Activated CD4-positive, alpha-beta T cell treated with anti-CD3 and anti-CD28 coated beads for 24 hours (primary cell): ENCODE data around the gene CCL28.
A peak's percentile ranks its signal among the peaks of the same experiment; 100 is the strongest.
"Not testable (repeated sequence)": the region's sequence is repeated elsewhere in the genome, so short reads cannot be mapped to it uniquely, and the experiment has no call there.

Experiments
- DNase-seq, 2 donors: peaks; one replicate each; pipeline ENCODE4 v3.0.0-alpha.2; 2020; ENCODE audit warnings: low read depth in 2 of 2

Gene CCL28

GRCh38 chr5:43410414-43410813 lies 1.8 kb downstream of the CCL28 start:
- no peak for DNase-seq

DNA sequence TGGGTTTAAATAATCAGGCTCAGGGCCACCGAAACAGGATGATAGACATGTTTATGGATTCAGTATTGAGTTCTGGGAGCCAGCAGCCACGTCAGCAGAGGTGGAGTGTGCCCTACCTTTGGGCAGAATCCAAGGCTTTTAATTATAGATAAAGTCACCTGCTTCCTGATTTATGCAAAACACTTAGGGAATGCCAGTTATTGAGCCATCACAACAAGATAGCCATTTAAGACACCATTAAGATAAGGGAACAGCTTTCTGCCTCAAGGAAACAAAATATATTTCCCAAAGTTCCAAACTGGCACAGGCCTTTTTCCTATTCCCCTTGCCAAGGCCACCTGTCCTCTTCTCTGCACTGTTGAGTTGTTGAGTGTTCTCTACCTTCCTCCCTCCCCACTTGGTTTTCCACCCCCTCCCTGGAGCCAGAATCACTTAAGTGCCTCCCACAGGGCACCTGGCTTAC lies 2.4 kb downstream of the CCL28 start:
- no peak for DNase-seq

- DNase-seq, result not testable (repeated sequence)
Observed at GRCh38 chr5:43402524-43403066, 9.6 kb downstream of the CCL28 start.

DNA sequence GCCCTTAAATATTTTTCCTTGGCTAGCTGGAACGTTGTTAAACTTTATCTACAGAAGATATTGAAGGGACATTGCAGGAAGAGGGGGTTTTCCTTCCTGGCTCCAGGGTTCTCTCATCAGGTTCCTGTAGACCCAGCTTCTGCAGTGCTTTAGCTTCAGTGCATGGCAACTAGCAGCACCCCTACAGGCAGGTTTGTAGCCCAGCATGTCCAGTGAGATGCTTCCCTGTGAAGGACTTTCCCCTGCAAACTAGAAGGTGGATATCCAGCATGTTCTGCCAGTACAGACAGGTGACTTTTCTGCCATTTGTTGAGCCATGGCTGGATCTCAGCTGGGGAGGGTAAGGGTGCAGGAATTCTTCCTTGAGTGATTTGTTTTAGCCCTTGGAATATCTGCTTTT lies 10.4 kb downstream of the CCL28 start:
- DNase-seq, result no peak

- no peak for DNase-seq
Observed at GRCh38 chr5:43400082-43400481, 12.1 kb downstream of the CCL28 start.

DNA sequence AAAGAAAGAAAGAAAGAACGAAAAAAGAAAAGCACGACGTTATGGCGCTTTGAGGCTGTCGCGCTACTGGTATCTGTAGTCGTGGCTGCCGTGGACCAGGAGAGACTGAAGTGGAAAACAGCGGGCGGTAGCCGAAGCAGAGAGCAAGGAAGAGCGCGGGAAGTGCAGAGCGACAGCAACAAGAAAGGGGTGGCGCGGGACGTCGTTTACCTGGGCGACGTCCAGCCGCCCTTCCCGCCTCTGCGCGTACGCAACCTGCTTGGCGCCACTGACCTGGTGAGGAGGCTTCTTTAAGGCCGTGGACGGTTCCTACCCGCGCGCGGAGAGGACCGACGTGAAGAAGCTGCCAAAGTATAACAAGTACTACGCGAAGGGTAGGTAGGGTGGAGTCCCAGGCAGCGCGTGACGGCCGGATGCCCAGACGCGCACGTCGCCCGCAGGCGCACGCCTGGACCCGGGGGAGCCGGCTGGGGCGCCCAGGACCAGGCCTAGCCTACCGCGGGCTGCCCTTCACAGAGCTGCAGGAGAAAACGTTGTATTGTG lies 15.4 kb downstream of the CCL28 start:
- peak; percentile 43 to 51 for DNase-seq

DNA sequence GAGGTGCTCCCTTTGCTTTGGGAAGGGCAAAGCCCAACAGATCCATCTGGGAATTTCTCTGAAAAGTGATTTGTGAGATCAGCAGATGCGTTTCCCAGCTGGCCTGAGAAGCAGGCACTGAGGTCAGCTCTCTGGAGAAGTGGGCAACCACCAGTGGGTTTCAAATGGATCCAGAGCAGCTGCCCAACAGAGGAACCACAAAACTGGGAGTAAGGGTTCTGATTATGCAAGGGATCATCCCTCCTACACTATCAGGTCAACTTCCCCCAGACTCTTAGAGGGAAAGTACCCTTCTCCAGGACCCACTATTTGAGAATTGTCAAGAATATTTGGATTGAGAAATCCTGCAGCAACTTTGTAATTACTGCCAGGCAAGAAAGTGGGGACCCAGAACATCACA lies 21.7 kb downstream of the CCL28 start:
- no peak for DNase-seq

GRCh38 chr5:43389679-43390329 lies 22.4 kb downstream of the CCL28 start:
- DNase-seq, result peak; percentile 28 to 34

- no peak for DNase-seq
Observed at GRCh38 chr5:43386960-43387362, 25.2 kb downstream of the CCL28 start.

GRCh38 chr5:43376496-43377140 lies 35.6 kb downstream of the CCL28 start:
- DNase-seq, result no peak

- no peak for DNase-seq
Observed at GRCh38 chr5:43371821-43372220, 40.4 kb downstream of the CCL28 start.

DNA sequence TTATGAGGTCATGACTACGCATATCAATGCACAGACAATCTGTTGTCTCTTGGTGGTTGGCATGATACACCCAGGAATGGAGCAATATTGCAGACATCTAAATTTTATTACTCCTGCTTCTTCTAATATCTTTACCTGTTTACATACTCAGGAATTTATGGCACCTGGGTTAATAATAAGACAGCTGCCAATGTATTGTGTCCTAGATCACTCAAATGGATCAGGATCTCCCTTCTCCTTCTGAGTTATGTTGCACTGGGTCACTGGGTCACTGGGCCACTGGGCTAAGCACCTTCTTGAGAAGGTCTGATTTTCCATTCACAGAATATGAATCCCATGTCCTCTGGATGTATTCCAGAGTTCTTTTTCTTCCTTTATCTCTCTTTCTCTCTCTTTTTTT lies 41.8 kb downstream of the CCL28 start:
- DNase-seq, result no peak

- DNase-seq, result no peak
Observed at GRCh38 chr5:43369651-43370050, 42.5 kb downstream of the CCL28 start.

- DNase-seq, result no peak
Observed at GRCh38 chr5:43367909-43368669, 44.1 kb downstream of the CCL28 start.

DNA sequence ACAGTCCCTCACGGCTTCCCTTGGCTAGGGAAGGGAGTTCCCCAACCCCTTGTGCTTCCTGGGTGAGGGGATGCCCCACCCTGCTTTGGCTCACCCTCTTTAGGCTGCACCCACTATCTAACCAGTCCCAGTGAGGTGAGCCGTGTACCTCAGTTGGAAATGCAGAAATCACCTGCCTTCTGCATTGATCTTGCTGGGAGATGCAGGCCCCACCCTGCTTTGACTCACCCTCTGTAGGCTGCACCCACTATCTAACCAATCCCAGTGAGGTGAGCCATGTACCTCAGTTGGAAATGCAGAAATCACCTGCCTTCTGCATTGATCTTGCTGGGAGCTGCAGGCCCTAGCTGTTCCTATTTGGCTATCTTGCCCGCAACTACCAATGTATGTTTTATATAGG lies 44.7 kb downstream of the CCL28 start:
- no peak for DNase-seq

DNA sequence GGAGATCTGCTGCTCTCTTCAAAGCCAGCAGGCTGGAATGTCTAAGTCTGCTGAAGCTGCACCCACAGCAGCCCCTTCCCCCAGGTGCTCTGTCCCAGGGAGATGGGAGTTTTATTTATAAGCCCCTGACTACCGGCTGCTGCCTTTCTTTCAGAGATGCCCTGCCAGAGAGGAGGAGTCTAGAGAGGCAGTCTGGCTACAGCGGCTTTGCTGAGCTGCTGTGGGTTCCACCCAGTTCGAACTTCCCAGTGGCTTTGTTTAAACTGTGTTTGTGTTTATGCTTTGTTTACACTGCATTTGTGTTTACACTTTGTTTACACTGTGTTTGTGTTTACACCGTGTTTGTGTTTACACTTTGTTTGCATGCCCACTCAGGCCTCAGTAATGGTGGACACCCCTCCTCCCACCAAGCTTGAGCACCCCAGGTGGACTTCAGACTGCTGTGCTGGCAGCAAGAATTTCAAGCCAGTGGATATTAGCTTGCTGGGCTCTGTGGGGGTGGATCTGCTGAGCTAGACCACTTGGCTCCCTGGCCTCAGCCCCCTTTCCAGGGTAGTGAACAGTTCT lies 45.4 kb downstream of the CCL28 start:
- not testable (repeated sequence) for DNase-seq

GRCh38 chr5:43365155-43365554 lies 47.0 kb downstream of the CCL28 start:
- DNase-seq, result not testable (repeated sequence)

DNA sequence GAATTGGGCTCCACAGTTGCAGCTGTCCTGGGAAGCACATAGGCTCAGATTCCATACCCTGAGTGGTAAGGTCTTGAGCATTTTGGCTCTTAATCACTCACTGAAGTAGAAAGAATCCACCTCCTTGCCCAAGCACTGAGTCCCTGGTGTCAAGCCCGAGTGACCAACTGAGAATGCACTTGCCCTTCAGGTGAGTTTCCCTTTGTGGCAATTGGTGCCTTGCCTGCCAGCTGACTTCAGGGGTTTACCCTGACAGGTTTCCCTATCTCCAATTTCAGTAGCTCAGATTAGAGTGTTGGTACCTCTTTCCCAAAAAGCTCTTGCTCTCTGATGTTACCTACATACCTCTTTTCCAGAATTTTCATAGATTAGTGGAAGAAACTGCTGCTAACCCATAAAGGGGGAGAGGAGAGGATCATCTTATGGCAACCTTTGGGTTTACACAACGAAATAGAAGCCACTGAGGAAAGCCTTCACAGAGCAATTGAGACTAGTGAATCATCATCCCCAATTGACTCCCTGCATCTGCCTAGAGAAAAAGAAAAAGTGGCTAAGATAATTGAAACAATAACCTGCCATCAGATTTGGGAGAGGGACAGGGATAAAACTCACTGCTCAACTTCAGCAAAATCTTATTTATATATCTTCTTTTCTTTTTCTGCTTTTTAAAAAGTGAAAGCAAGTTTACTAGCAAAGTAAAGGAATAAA lies 48.6 kb downstream of the CCL28 start:
- DNase-seq, result no peak

GRCh38 chr5:43362725-43363435 lies 49.3 kb downstream of the CCL28 start:
- no peak for DNase-seq

DNA sequence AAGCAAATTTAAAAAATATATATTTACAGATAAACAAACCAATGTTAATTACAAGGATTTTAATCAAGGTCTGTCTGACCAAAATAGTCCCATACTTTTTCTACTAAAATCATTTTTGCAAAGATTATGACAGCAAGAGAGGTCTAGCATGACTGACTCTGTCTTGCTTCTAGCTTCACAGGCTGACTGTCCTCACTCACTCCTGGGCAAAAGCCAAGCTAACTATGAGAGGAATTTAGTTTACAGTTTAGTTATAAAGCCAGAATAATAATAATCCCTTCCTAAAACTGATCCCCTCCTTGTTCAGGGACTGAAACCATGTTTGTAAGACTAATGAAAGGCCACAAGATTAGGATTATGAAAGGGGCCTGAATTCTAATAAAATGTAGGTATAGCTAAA lies 53.5 kb downstream of the CCL28 start:
- no peak for DNase-seq

- no peak for DNase-seq
Observed at GRCh38 chr5:43358301-43358700, 53.9 kb downstream of the CCL28 start.
